H9 (cell line): ENCODE results near the gene ERBIN. TPM values are rescaled to one million over a fixed set of nuclear protein-coding genes. Genes with fewer than 3 reads are reported as not detected.

Experiments used
- DNase-seq: peaks from one replicate; pipeline ENCODE4 v3.0.0-alpha.2; 2017
- H2AFZ ChIP-seq: one replicate; pipeline ENCODE4 v1.6.1; 2013; ENCODE audit warnings: mild to moderate bottlenecking, low read length, control low read depth, moderate library complexity
- H2AK5ac ChIP-seq: 2 replicates; pipeline ENCODE4 v1.6.1; 2013; ENCODE audit warnings: low read length, control low read depth, mixed read lengths; ENCODE audit not compliant: insufficient read length
- H2BK120ac ChIP-seq: one replicate; pipeline ENCODE4 v1.6.1; 2013; ENCODE audit warnings: low read depth, mild to moderate bottlenecking, low read length, control low read depth, inconsistent platforms; ENCODE audit not compliant: poor library complexity, severe bottlenecking
- H2BK12ac ChIP-seq: 2 replicates; pipeline ENCODE4 v1.6.1; 2013; ENCODE audit warnings: low read length, control low read depth, mixed read lengths, low read depth; ENCODE audit not compliant: insufficient read length
- H2BK15ac ChIP-seq: 2 replicates; pipeline ENCODE4 v1.6.1; 2013; ENCODE audit warnings: low read depth, low read length, control low read depth
- H2BK20ac ChIP-seq: one replicate; pipeline ENCODE4 v1.6.1; 2013; ENCODE audit warnings: low read depth, mild to moderate bottlenecking, low read length, control low read depth, inconsistent platforms; ENCODE audit not compliant: poor library complexity, severe bottlenecking
- H2BK5ac ChIP-seq: 2 replicates; pipeline ENCODE4 v1.6.1; 2013; ENCODE audit warnings: low read length, control low read depth, mixed read lengths; ENCODE audit not compliant: insufficient read length
- H3K14ac ChIP-seq: 2 replicates; pipeline ENCODE4 v1.6.1; 2013; ENCODE audit warnings: low read length, control low read depth; ENCODE audit not compliant: insufficient read depth
- H3K18ac ChIP-seq: 2 replicates; pipeline ENCODE4 v1.6.1; 2013; ENCODE audit warnings: low read depth, mild to moderate bottlenecking, mixed read lengths, low read length, control low read depth; ENCODE audit not compliant: insufficient read length
- H3K23ac ChIP-seq: 2 replicates; pipeline ENCODE4 v1.6.1; 2013; ENCODE audit warnings: low read length, control low read depth, mixed read lengths, low read depth; ENCODE audit not compliant: insufficient read length
- H3K23me2 ChIP-seq: 2 replicates; pipeline ENCODE4 v1.6.1; 2013; ENCODE audit warnings: low read depth, mild to moderate bottlenecking, mixed read lengths, low read length, control low read depth; ENCODE audit not compliant: insufficient read length, poor library complexity, severe bottlenecking
- H3K27ac ChIP-seq: 2 replicates; pipeline ENCODE4 v1.5.1; 2013; ENCODE audit warnings: low read length, control low read depth, mixed read lengths, low read depth; ENCODE audit not compliant: insufficient read length
- H3K27me3 ChIP-seq: 2 replicates; pipeline ENCODE4 v1.6.1; 2013; ENCODE audit warnings: low read length, control low read depth, inconsistent platforms; ENCODE audit not compliant: insufficient read depth
- H3K4ac ChIP-seq: 2 replicates; pipeline ENCODE4 v1.6.1; 2013; ENCODE audit warnings: low read depth, mild to moderate bottlenecking, control low read depth, inconsistent platforms, low read length, moderate library complexity
- H3K4me1 ChIP-seq: 2 replicates; pipeline ENCODE4 v1.6.1; 2013; ENCODE audit warnings: low read length, control low read depth, inconsistent platforms; ENCODE audit not compliant: insufficient read depth
- H3K4me2 ChIP-seq: 2 replicates; pipeline ENCODE4 v1.6.1; 2013; ENCODE audit warnings: low read length, control low read depth, mixed read lengths; ENCODE audit not compliant: insufficient read length, insufficient read depth
- H3K56ac ChIP-seq: 2 replicates; pipeline ENCODE4 v1.6.1; 2013; ENCODE audit warnings: low read depth, mild to moderate bottlenecking, mixed read lengths, low read length, control low read depth; ENCODE audit not compliant: insufficient read length
- H3K79me1 ChIP-seq: 2 replicates; pipeline ENCODE4 v1.6.1; 2013; ENCODE audit warnings: low read depth, mild to moderate bottlenecking, moderate library complexity, low read length, control low read depth, inconsistent platforms; ENCODE audit not compliant: insufficient read depth, poor library complexity, severe bottlenecking
- H3K79me2 ChIP-seq: 2 replicates; pipeline ENCODE4 v1.6.1; 2013; ENCODE audit warnings: low read length, control low read depth, inconsistent platforms; ENCODE audit not compliant: insufficient read depth
- H3K9ac ChIP-seq: 2 replicates; pipeline ENCODE4 v1.6.1; 2013; ENCODE audit warnings: low read length, control low read depth, mixed read lengths; ENCODE audit not compliant: insufficient read length; ENCODE audit errors: extremely low read depth
- H3K9me3 ChIP-seq: one replicate; pipeline ENCODE4 v1.6.1; 2013; ENCODE audit warnings: low read depth, low read length, inconsistent platforms; ENCODE audit not compliant: control insufficient read depth
- H3T11ph ChIP-seq: one replicate; pipeline ENCODE4 v1.6.1; 2013; ENCODE audit warnings: mild to moderate bottlenecking, low read length, control low read depth, inconsistent platforms
- H4K20me1 ChIP-seq: one replicate; pipeline ENCODE4 v1.6.1; 2013; ENCODE audit not compliant: control insufficient read depth, insufficient read length, insufficient read depth
- H4K5ac ChIP-seq: 2 replicates; pipeline ENCODE4 v1.6.1; 2013; ENCODE audit warnings: low read depth, mild to moderate bottlenecking, mixed read lengths, low read length, control low read depth; ENCODE audit not compliant: insufficient read length
- H4K8ac ChIP-seq: replicated peaks from 2 replicates; pipeline ENCODE4 v1.6.1; 2013; ENCODE audit warnings: low read length, control low read depth, mixed read lengths, low read depth; ENCODE audit not compliant: insufficient read length
- H4K91ac ChIP-seq: 2 replicates; pipeline ENCODE4 v1.6.1; 2013; ENCODE audit warnings: low read depth, mild to moderate bottlenecking, moderate library complexity, mixed read lengths, low read length, control low read depth; ENCODE audit not compliant: insufficient read length
- H3K27ac Mint-ChIP-seq, 3 experiments: 2 replicates in 2 of 3; 3 replicates in 1 of 3; pipeline ENCODE4 v1.8.0; 2020 to 2021; ENCODE audit warnings: mixed read lengths in 3 of 3, mild to moderate bottlenecking in 1 of 3, moderate library complexity in 1 of 3
- H3K27me3 Mint-ChIP-seq: 2 replicates; pipeline ENCODE4 v1.8.0; 2021; ENCODE audit warnings: low read depth, mild to moderate bottlenecking, moderate library complexity, mixed read lengths
- H3K36me3 Mint-ChIP-seq, 3 experiments: 2 replicates in 2 of 3; 3 replicates in 1 of 3; pipeline ENCODE4 v1.8.0; 2020 to 2021; ENCODE audit warnings: low read depth in 3 of 3, mixed read lengths in 3 of 3; ENCODE audit not compliant: insufficient read depth in 1 of 3
- H3K4me1 Mint-ChIP-seq, 2 experiments: 2 replicates each; pipeline ENCODE4 v1.8.0; 2020; ENCODE audit warnings: mixed read lengths in 2 of 2
- H3K4me3 Mint-ChIP-seq, 2 experiments: 2 replicates in 1 of 2; 3 replicates in 1 of 2; pipeline ENCODE4 v1.8.0; 2020 to 2021; ENCODE audit warnings: mild to moderate bottlenecking in 2 of 2, mixed read lengths in 2 of 2, moderate library complexity in 1 of 2
- H3K9me3 Mint-ChIP-seq, 2 experiments: 2 replicates in 1 of 2; 3 replicates in 1 of 2; pipeline ENCODE4 v1.8.0; 2020; ENCODE audit warnings: mild to moderate bottlenecking in 2 of 2, mixed read lengths in 2 of 2, moderate library complexity in 1 of 2
- CTCF ChIP-seq: fragments of 200-600 bp; sonication (generic); conservative IDR thresholded peaks from 3 replicates; pipeline ENCODE4 v1.8.0; 2021; ENCODE audit warnings: antibody characterized with exemption, mild to moderate bottlenecking
- WGBS: extraction: QIAGEN DNeasy Blood & Tissue Kit; methylation state at CpG from one replicate; pipeline ENCODE4 v1.1.7; 2013; ENCODE audit warnings: missing lambda C conversion rate, low lambda C conversion rate, mixed read lengths; ENCODE audit not compliant: insufficient read length; ENCODE audit errors: extremely low coverage; 5-methylcytosine and 5-hydroxymethylcytosine counted together
- total RNA-seq: library from RNA; stranded (reverse); gene quantifications from 2 replicates; pipeline ENCODE4 v1.2.1, GENCODE V29; 2021

The ERBIN gene
- total RNA-seq, 1 experiment from 2014 or later: 42.9 TPM

DNA sequence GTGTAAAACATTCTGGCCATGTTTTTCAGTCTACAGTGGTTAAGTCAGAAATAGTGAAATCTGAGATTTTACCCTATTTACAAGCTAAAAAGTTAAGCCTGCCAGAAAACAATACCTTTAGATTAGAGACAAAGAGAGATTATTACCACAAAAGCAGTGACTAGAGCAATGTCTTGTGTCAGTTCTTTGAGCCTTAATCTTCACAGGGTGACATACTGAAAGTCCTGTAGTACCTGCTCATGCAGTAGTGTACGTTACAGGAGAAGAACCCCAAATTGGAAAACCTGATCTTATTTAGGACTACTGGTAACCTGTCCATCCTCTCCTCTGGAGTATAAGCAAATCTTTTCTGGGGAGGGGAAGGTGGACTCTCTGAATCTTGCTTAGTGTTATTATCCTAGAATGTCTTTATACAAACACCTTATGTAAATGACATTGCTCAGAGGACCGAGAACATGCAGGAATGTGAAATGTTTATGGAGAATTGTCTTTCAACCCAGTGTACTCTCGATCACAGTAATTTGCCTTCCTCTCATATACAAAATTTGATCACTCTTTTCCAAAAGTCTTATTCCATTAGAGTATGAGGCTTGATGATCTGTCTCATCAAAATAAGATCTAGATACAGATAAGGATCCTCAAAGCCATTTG lies 55.7 kb downstream of the ERBIN start:
- Histone ChIP-seq H3K27ac (peak overlapping the region; percentile 33), H3K27me3 (no peaks in the 10 kb centered on the region), H3K79me2 (peaks cover 19% of the 10 kb centered on the region; the same call in 1 of the 2 replicates), H2AFZ (no peak overlapping the region), H4K5ac (no peak overlapping the region), H3K56ac (no peak overlapping the region), H3K23ac (no peak overlapping the region), H3K4ac (no peak overlapping the region), H3K4me2 (no peak overlapping the region), H3K18ac (no peak overlapping the region), H3K4me1 (peaks cover 11% of the 10 kb centered on the region; the same call in 1 of the 2 replicates), H4K20me1 (no peaks in the 10 kb centered on the region), H2BK15ac (no peak overlapping the region; the same call in 1 of the 2 replicates), H2AK5ac (no peak overlapping the region), H2BK20ac (no peak overlapping the region), H3K79me1 (no peaks in the 10 kb centered on the region), H2BK5ac (no peak overlapping the region), H2BK120ac (no peak overlapping the region), H3T11ph (no peak overlapping the region), H3K14ac (no peak overlapping the region), H4K91ac (no peak overlapping the region), H3K23me2 (no peaks in the 10 kb centered on the region), H3K9ac (no peak overlapping the region), H4K8ac (no peak overlapping the region), H2BK12ac (no peak overlapping the region), H3K9me3 (no peaks in the 10 kb centered on the region)
- Mint-ChIP-seq H3K36me3 (peaks cover 14 to 26% (median 15%) of the 10 kb centered on the region in 3 experiments), H3K27me3 (no peaks in the 10 kb centered on the region), H3K27ac (peak overlapping the region; percentile 4 to 83 (median 77); a peak in 4 of 7 replicates), H3K4me3 (no peak overlapping the region), H3K9me3 (peaks cover 14 to 15% of the 10 kb centered on the region in 2 experiments), H3K4me1 (peaks cover 48 to 49% of the 10 kb centered on the region in 2 experiments)
- no peak for DNase-seq
- no CpG with 5 or more reads among the region's 3 CpGs for WGBS
- no peak for TF ChIP-seq CTCF
